GM18499 (cell line): ENCODE measurements around the gene AGGF1.
"Not testable (repeated sequence)": the region's sequence is repeated elsewhere in the genome, so short reads cannot be mapped to it uniquely, and the experiment has no call there.

Experiments
- ATAC-seq: cut with Tn5 transposase; IDR thresholded peaks from one replicate; pipeline ENCODE4 v1.9.1; 2021; ENCODE audit warnings: moderate number of reproducible peaks; ENCODE audit not compliant: insufficient read depth, unreplicated experiment

AGGF1 gene

DNA sequence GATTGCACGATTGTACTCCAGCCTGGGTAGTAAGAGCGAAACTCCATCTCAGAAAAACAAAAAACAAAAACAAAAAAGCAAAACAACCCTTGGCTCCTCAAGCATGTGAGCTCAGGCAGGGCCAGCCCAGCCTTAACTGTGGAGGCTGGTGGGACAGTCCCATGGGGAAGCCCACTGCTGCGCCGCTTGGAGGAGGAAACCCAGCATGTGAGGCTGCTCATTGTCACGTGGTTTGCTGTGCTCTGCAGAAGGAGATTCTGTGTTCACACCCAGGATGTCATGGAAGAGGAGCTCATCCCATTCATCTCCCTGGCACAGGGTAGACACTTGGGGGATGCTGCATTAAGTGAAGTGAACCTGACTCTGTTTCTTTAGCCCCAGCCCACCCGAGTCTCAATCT is 52.9 kb downstream of the AGGF1 start:
- no peak for ATAC-seq

DNA sequence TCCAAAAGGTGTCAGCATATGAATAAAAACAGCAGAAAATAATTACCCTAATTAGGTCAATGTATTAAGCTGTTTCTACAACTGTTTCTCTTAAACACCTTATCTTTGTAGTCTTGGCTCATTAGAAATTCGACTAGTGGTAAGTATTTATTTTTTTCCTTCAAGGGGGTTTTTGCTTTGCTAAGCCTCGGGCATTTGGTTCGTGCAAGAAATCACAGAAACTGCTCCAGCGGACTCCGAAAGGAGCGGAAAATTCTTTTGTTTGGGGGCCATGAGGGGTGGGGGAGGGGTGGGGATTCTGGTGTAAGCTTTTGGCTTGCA is 56.1 kb downstream of the AGGF1 start:
- ATAC-seq = no peak

DNA sequence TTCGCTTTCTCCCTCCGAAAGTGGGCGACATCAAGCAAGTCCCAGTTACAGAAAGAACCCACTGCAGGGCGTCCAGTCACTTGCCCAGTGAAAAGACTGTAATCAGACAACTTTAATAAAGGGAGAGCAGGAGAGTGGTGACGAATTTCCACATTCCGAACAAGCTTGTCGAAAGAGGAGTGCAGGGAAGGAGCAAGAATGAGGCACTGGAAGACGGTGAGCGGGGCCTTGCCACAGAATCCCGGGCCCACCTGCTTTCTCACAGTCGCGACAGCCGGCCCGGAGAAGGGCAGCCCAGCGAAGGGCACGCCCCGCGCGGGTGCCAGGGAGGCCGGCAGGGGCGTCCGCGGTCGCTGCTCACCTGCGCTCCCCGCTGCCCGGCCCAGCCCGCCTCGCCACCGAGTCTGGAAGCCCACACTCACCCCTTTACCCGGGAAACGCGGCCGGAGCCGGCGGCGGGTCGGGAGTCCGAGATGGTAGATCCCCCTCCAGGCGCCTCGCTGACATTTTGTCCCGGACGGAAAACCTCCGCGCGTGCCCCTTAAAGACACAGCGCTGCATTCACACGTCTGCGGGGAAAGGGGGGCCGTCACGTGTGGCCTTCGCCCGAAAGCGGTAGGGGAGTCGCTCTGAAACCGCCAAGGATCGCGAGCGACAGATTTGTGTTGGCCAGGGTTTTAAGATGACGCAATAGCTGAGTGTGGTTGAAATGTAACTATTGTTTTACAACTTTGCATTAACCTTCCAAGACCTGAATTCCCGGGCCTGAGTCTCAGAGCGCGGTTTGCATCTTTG is 56.7 kb downstream of the AGGF1 start, which contains the start of gene ZBED3:
ZBED3 (minus strand) TSS at position 597 of the 795 bp plus-strand sequence. CDS start 9,407 bp downstream, outside the sequence.
- no peak for ATAC-seq

DNA sequence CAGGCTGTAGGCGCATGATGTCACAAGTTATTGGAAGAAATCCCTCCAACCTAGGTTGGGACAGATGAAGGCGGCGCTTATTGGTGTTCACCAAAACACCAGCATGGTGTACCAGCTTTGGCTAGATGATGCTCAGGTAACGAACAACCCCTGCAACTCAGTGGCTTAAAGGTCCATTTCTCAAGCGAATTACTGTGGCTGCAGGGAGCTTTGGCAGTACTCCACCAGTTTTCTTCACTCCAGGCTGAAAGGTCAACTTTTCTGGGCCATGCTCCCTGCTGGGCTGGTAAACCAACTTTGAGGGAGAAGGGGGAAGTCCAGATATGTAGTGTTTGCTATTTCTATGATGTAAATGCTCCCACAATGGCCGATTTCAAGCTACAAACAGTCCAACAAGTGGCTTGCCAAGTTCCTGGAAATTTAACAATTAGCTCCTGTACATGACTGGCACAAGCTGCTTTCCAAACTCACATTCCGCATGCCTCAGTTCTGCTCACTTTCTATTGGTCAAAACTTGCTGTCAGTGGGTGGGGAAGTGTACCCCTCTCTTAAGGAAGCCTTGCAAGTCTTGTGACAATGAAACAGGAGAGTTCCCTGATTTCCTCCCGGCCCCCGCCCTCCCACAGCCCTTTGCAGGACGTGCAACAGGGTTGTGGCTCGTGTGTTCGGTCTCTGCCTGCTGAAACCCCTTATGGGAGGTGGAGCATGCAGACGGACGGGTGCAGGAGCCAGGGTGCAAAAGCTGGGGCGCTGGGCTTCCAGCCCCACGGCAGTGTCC is 57.5 kb downstream of the AGGF1 start:
- ATAC-seq = no peak

DNA sequence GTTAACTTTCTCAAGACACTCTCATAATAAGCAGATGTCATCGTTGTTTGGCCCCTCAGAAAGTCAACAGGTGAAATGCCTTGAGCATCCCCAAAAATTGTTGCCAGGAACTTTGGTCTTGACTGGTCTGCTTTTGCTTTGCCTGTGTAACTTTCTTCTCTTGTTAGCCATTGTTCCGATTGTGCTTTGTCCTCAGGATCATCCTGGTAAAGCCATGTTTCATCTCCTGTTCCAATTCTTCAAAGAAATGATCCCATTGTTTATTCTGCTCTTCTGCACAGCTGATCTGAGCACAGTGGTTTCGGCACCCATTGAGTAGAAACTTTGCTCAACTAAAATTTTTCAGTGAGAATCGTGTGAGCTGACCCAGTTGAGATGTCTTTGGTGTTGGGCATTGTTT is 65.0 kb downstream of the AGGF1 start:
- ATAC-seq = no peak

DNA sequence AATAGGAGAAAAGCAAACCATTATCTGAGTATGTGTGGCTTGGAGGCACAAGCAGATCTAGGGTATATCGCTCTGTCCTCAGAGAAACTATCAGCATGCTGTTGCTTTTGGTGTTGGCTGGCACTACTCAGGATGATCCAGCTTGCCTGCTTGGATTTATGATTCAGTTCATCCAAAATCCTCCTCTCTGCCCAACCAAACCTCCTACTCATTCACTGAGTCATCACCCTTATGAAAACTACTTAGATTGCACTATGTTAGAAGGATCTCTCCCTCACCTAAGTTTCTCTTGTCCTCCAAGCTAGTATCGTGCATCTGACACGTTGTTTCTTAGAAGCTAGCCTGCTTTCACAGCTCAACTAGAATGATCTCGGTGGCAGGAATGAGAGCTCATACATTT is 71.1 kb downstream of the AGGF1 start:
- no peak for ATAC-seq

DNA sequence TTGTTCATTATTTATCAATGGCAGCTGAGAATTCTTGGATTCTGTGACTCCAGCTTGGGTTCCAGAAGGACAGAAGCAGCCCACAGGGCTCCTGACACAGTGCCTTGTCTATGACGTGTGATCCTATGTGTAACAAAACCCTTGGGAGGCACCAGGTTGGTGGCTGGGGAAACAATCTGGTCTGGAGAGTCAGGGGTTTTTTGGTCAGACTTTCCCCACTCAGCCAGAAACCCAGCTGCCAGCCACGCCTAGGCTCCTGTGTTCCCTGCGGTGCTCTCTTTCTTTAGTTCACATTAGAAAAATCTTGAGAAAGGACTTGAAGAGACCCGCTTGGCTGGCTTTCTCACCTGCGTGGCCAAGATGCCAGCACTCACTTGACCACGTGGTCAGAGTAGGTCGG is 72.3 kb downstream of the AGGF1 start:
- ATAC-seq = no peak

DNA sequence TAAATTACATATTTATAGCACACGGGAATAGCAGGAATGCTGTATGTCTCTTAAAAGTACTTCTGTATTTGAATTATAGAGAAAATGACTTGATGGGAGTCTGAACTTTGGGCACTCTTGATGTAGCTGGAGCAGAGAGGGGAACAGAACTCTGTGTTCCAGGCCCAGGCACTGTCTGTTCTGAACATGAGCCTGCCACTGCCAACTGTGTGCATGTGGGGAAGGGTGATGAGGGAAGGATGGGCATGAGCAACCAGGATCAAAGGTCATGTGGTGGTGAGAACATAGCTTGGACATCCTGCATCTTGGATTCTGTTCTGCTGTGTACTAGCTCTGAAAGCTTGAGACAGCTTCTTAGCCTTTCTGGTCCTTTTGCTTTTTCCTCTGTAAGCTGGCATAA is 73.3 kb downstream of the AGGF1 start:
- no peak for ATAC-seq

DNA sequence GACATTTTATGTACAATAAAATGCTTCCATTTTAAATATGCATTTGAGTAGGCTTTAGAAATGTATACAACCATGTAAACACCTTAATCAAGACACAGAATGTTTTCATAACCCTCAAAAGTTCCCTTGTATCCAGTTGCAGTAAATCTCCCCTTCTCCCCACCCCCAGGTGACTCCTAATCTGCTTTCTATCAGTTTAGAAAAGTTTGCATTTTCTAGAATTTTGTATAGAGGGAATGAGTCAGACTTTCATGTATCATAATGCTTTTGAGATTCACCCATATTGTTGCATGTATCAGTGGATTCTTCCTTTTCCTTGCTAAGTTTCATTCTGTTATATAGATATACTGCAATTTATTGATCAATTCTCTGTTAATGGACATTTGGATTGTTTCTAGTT is 74.6 kb downstream of the AGGF1 start:
- no peak for ATAC-seq

DNA sequence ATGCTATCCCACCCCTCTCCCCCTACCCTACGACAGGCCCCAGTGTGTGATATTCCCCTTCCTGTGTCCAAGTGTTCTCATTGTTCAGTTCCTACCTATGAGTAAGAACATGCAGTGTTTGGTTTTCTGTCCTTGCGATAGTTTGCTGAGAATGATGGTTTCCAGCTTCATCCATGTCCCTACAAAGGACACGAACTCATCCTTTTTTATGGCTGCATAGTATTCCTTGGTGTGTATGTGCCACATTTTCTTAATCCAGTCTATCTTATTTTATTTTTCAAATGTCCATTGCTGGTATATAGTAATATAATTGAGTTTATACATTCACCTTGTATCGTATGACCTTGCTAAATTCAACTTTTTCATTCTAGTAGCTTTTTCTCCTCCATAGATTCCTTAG is 76.8 kb downstream of the AGGF1 start:
- ATAC-seq = not testable (repeated sequence)
